Uterus (tissue), 2 donors: Measurements from ENCODE around the gene GJB4.

ENCODE experiments used
- POLR2A ChIP-seq, 2 donors: fragments of 450-650 bp; IDR thresholded peaks; one replicate each; pipeline ENCODE4 v1.6.1; 2016; ENCODE audit warnings: antibody characterized with exemption in 2 of 2, mild to moderate bottlenecking in 1 of 2, moderate library complexity in 1 of 2
- TF ChIP-seq, protein P1 (sequence below), 4 experiments: fragments of 200-600 bp in 2 of 4; fragments of 450-650 bp in 2 of 4; sonication (generic) in 2 of 4; IDR thresholded peaks; one replicate each; pipeline ENCODE4 v1.5.1; 2016 to 2019; ENCODE audit warnings: antibody characterized with exemption in 4 of 4, mild to moderate bottlenecking in 2 of 4, moderate library complexity in 1 of 4

DNA sequence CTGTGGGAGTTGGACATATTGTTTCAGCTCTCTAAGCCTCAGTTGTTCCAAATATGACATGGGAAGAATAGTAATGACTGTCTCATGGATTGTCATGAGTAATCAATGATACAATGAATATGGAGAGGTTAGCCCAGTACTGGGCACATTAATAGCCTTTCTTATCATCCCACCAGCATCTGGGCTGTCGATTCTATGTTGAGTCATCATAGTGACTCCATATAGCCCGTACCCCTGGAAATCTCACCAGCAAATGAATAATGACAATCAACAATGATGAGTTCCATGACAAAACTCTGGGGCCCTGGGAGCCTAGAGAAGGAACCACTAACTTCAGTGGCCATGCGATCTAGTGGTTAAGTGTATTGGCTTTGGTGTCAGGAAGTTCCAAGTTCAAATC lies 44.4 kb upstream of the GJB4 start:
- TF ChIP-seq, protein P1, sequence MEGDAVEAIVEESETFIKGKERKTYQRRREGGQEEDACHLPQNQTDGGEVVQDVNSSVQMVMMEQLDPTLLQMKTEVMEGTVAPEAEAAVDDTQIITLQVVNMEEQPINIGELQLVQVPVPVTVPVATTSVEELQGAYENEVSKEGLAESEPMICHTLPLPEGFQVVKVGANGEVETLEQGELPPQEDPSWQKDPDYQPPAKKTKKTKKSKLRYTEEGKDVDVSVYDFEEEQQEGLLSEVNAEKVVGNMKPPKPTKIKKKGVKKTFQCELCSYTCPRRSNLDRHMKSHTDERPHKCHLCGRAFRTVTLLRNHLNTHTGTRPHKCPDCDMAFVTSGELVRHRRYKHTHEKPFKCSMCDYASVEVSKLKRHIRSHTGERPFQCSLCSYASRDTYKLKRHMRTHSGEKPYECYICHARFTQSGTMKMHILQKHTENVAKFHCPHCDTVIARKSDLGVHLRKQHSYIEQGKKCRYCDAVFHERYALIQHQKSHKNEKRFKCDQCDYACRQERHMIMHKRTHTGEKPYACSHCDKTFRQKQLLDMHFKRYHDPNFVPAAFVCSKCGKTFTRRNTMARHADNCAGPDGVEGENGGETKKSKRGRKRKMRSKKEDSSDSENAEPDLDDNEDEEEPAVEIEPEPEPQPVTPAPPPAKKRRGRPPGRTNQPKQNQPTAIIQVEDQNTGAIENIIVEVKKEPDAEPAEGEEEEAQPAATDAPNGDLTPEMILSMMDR (IDR thresholded peaks at IDR 0.05): no peak
- no peak for TF ChIP-seq POLR2A (IDR thresholded peaks at IDR 0.05)
